GM20431 (cell line): ENCODE data around the gene TRAPPC5.

Source experiments
- in situ Hi-C: fragments of 300-500 bp; cut with MseI, MboI; formaldehyde crosslinking; loops from one replicate; pipeline ENCODE4 v1.15.0; 2020; ENCODE audit warnings: low sequenced_read_pairs; ENCODE audit not compliant: unreplicated experiment

The TRAPPC5 gene

DNA sequence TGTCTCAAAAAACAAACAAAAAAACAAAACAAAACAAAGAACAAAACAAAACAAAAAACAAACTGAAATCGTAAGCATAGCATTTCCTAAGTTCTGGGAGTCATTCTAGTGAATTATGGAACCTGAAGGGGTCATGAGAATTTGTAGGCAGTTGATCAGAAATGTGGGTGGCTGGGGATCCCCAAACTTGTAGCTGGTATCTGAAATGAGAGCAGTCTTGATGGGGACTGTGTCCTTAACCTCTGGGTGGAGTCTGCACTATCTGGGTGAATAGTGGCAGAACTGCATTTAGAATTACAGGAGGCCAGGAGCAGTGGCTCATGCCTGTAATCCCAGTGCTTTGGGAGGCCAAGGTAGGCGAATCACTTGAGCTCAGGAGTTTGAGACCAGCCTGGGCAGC lies 45.2 kb downstream of the TRAPPC5 start:
- in situ Hi-C loops = no loop called here

DNA sequence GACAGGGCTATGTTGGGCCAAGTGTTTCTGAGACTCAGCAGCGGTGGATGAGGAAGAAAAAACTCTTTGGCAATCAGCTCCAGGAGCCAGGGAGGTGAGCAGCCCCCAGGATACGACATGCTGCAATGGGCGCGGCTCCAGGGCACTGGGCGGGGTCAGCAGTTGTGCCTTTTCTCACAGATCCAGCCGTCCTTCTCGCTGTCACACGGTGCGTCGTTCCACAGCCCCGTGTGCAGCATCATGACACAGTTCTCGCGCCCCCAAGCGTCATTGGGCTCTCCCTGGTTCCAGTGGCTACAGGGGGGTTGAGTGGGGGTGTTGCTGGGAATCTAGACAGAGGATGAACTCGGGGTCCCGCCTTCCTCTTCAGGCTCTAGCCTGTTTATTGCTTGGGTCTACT lies 48.6 kb downstream of the TRAPPC5 start:
- in situ Hi-C loops = no loop called here

DNA sequence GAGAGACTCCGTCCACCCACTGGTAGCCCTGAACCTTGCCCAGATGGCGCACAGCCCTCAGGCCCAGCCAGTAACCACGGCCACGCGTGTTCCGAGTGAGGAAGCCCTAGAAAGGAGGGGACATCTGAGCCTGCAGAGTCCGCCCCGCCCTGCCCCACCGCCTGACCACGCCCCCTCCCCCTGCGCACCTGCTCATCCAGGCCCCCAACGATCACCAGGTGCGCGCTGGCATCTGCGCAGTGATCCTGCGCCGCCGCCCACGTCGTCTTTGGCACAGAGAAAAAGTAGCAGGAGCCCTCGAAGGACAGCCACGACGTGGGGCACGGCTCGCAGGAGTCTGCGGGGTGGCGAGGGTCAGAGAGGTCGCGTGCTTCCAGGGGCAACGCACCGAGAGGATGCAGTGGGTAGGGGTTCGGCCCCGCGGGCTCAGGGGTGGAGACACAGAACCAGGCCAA lies 49.2 kb downstream of the TRAPPC5 start:
- in situ Hi-C loops = no loop called here

DNA sequence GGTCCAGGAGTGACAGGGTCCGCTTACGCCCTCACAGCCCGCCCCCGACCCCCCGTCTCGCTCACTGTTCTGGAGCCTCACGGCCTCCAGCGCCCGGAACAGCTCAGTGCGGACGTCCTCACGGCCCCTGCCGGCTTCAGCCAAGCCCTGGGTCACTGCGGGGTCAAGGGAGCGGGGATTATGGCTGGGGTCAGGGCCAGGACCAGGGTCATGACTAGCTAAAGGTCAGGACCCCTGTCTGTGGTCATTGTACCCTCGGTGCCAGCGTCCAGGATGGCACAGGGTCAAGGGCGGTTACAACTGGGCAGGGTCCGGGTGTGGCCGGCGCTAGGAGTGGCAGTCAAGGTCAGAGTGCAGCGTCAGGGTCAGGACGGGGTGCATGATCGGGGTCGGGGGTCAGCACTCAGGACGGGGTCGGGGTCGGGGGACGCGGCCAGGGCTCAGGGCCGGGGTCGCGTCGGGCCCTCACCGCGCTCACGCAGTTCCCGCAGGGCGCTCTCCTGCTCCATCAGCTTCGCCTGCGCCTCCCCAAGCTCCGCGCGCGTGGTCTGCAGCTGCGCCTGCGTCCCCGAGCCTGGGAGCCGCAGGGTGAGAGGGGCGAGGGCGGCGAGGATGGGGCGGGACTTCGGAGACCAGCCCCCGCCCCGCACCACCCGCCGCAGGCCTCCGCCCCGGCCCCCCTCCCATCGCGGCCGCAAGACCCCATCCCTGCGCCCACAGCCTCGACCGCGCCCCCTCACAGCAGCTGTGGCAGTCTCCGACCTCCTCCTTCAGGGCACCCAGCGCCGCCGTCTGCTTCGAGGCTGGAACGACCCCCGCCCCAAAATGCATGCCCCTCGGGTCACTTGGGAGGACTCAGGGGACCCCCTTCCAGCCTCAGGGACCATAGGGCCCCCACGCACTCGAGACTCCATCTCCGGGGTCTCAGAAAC lies 49.9 kb downstream of the TRAPPC5 start:
- in situ Hi-C loops = no loop called here

DNA sequence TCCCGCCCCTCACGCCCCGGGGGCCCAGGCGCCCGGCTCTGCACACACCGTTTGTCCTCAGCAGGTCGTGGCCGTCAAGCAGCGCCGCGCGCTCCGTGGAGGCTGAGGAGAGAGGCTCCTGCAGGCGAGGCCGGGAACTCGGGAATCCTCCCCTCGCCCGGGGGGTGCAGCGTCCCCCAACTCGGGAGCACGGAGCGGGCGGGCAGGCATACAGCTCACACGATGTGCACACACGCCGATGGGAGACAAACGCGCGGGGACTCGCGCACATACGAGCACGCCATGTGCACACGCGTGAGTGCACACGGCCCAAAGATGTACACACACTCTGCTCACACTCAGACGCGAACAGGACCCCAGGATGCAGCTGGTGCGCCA lies 50.6 kb downstream of the TRAPPC5 start:
- in situ Hi-C loops = no loop called here

DNA sequence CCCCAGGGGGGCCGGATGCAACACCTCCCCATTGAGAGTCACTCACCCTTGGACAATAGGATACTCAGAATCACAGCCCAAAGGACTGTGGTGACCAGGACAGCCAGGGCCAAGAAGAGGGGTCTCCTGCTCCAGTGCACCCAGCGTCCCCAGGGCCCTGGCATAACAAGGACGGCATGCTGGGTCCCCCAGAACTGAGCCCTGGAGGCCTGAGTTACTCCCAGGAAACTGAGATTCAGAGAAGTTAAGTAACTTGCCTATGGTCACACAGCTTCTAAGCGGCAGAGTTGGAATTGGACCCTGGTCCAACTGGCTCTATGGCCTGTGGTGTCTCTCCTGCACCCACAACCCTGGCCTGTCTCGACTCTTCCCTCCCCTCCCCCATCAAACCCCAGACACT lies 51.0 kb downstream of the TRAPPC5 start:
- in situ Hi-C loops = no loop called here

DNA sequence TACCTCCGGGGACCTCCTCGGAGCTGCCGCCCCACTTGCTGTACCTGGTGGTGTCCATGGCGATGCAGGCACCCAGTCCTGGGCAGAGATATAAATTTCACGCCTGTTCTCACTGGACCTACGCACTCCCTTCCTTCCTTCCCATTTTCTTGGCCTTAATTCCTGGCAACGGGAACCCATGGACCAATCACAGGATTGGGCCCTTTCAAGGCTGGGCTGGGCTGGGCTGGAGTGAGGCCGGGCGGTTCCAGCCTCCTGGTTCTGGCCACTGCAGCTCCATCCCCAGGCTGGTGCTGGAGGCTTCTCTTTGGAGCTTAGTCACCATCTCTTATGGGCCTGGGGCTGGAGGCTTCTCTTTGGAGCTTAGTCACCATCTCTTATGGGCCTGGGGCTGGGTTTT lies 51.4 kb downstream of the TRAPPC5 start, which contains the start of gene CLEC4G:
CLEC4G (minus strand) TSS at position 66 of the 400 bp plus-strand sequence; CDS start at position 58, 8 bp downstream.
- in situ Hi-C loops = no loop called here

DNA sequence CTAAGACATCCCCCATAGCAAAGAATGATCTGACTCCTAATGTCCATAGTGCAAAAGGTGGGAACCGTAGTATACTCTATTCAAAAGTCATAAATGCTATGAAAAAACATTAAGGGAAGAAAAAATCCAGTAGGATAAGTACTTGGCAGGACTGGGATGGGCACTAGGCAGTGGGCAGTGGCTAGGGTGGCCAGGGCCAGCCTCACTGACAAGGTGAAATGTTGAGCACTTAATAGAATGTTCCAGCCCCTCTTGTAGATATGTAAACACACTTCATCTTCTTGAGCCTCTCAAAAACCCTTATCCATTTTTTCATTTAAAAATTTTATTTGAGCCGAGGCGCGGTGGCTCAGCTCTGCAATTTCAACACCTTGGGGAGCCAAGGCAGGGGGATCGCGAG lies 52.7 kb downstream of the TRAPPC5 start:
- in situ Hi-C loops = no loop called here

DNA sequence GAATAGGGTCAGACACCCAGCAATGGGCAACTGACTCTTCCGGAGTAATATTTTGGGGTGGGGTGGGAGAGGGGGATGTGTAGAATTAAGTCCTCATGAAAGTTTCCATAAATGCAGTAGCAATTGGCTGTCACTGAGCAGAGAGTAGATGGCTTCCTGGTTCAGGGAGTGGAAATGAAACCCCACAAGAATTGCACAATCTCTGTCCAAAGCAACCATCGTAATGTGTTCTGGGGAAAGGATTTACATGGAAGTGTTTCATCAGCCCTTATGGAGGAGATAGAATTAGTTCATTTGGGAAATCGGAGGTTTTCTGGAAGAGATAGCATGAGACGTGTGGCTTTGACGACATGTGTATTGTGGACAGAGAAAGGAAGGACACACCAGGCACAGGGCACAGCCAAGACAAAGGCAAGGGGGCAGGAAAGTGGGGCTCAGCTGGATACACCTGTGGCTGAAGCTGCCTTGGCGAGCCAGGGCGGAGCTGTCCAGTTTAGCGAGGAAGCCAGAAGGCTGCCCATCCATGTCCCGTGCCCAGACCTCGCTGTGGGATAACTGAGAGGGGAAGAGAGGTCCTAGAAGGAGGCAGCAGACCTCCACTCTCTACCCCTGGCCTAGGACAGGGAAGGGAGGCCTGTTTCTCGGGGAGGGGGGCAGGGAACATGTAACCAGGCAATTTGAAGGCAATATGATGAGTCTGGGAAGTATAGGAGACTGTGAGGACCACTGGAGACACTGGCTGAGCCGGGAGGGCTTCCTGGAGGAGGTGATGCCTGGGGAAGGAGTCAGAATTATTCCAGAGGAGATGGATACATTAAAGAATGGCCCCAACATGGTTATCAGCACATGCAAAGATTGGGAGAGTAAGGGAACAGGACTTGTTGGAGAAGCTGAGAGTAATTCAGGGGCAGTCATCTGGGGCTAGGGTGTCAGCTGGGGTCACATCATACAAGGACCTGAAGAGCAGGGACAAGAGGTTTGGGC lies 53.9 kb downstream of the TRAPPC5 start:
- in situ Hi-C loops = no loop called here

DNA sequence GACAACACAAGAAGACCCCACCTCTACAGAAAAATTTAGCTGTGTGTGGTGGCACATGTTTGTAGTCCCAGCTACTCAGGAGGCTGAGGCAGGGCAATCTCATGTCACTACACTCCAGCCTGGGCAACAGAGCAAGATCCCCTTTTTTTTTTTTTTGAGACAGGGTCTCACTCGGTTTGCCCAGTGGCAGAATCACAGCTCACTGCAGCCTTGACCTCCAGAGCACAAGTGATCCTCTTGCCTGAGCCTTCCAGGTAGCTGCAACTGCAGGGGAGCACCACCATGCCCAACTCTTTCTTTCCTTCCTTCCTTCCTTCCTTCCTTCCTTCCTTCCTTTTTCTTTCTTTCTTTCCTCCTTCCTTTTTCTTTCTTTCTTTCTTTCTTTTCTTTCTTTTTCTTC lies 55.5 kb downstream of the TRAPPC5 start:
- in situ Hi-C loops = no loop called here

DNA sequence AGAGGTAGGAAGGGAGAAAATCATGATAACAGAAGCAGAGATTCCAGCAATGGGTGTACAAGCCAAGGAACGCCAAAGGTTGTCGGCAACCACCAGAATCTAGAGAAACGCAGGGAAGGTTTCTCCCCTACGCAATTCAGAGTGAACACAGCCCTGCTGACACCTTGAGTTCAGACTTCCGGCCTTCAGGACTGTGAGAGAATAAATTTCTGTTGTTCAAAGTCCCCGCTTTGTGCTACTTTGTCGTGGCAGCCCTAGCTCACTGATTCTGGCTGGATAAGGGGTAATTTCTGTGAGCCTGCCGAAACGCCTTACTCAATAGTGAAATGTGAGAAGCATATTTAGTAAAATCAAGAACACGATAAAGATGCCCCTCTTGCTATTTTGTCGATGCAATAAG lies 56.6 kb downstream of the TRAPPC5 start:
- in situ Hi-C loops = no loop called here
